HG02885 (cell line): ENCODE results near the gene RECQL.

ENCODE experiments used
- ATAC-seq: cut with Tn5 transposase; IDR thresholded peaks from one replicate; pipeline ENCODE4 v1.9.1; 2021; ENCODE audit warnings: mild to moderate bottlenecking; ENCODE audit not compliant: unreplicated experiment, poor library complexity

The RECQL gene

GRCh38 chr12:21501258-21502163 is at the start of gene RECQL, which contains the start of gene GOLT1B:
TSS of gene RECQL (minus strand) at chr12:21501635. CDS start at chr12:21499570, 2,065 bp downstream.
TSS of gene GOLT1B (plus strand) at chr12:21501789. CDS start at chr12:21501924, 135 bp downstream.
- peak; percentile 98 for ATAC-seq

GRCh38 chr12:21547437-21547836 is 46.0 kb upstream of the RECQL start:
- ATAC-seq = no peak

DNA sequence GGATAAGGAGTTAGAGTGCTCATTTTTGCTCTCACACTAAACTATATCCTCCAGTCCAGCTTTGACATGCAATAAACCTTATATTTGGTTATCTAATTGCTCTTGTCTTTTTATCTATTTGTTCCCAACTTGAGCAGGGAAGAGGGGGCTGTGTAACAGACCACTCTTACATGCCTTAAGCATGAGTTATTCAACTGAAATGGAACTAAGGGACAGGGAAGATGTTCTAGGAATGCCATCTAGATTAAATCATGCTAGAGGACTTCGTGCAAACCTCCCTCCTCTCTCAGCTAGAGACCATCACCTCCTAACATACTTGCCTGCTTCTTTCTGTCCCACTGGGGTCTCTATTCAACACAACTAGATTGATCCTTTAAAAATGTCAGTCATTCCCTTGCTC is 45.3 kb upstream of the RECQL start:
- ATAC-seq = no peak

- ATAC-seq = no peak
Observed at GRCh38 chr12:21545557-21545956, 44.1 kb upstream of the RECQL start.

DNA sequence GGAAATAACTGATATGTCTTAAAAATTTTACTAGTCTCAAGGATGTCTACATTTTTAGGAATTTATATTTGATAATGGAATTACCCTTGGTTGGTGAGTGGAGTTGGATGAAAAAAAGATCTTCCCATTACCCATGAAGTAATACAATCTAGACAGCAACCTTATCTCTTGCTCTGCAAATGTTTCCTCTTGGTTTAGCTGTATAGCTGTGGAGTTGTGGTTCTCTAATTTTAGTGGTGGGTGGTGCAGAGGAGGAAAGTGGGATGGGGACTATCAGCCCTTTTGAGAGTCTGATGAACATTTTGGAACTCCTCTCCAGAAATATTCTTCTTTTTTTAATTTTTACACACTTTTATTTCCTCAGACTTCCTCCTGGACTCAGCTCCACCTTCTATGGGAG is 41.7 kb upstream of the RECQL start:
- no peak for ATAC-seq

DNA sequence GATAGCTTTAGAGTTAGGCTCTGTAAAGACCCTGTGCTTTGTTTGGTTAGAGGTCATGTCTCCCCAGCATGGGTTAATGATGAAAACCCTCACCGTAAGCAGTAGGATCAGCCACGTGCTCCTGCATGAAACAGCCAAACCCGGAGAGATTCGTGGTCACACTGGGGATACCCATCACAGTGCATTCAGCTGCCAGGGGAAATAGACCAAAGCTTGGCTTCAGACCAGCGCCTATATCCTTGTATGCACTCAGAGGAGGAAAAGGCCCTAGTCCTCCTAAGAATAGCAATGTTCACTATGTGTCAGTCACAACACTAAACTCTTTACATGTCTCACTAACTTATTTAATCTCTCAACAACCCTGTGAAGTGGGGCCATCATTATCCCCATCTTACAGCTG is 41.0 kb upstream of the RECQL start:
- ATAC-seq = no peak

DNA sequence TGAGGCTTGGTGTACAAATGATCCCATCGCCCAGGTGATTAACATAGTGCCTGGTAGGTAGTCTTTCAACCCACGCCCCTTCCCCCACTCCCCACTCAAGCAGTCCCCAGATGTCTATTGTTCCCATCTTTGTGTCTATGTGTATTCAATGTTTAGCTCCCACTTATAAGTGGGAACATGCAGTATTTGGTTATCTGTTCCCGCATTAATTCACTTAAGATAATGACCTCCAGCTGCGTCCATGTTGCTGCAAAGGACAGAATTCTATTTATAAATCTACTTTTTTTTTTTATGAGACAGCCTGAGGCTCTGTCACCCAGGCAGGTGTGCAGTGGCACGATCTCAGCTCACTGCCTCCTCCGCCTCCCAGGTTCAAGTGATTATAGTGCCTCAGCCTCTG is 40.3 kb upstream of the RECQL start:
- ATAC-seq = no peak

DNA sequence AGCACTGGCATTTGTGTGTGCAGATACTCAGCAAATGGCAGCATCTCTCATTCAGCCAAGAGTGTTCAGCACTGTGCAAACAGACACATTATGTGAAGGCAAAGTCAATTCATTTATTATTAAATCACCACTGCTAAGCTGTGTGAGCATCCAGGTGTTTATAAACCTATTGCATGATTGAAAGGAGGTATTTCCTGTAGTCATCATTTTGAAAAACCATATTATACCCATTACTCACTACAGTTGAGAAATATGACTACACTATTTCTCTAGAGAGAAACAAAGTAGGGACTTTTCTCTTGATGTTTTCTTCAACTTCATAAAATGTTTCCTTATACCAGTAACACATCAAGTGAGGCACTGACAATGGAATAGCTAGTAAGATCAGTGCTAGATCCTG is 38.4 kb upstream of the RECQL start:
- peak; percentile 51 for ATAC-seq

- no peak for ATAC-seq
Observed at GRCh38 chr12:21538061-21538653, 36.7 kb upstream of the RECQL start.

GRCh38 chr12:21529456-21529855 is 28.0 kb upstream of the RECQL start:
- ATAC-seq = no peak

DNA sequence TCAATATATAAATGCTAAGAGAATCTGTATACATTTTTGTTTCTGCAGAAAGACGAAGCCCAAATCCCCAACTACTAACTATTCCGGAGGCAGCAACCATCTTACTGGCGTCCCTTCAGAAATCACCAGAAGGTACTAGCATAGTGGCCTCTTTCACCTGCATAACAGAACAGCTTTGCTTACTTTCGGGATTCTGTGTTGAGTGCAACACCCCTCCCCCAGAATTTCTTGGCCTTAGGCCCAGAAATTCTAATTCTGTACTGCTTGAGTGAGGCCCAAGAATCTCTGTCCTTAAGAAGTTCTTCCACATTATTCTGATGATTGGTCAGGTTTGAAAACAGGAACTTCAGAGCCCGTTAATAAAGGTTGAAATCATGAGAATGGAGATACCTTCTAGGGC is 27.5 kb upstream of the RECQL start:
- no peak for ATAC-seq

DNA sequence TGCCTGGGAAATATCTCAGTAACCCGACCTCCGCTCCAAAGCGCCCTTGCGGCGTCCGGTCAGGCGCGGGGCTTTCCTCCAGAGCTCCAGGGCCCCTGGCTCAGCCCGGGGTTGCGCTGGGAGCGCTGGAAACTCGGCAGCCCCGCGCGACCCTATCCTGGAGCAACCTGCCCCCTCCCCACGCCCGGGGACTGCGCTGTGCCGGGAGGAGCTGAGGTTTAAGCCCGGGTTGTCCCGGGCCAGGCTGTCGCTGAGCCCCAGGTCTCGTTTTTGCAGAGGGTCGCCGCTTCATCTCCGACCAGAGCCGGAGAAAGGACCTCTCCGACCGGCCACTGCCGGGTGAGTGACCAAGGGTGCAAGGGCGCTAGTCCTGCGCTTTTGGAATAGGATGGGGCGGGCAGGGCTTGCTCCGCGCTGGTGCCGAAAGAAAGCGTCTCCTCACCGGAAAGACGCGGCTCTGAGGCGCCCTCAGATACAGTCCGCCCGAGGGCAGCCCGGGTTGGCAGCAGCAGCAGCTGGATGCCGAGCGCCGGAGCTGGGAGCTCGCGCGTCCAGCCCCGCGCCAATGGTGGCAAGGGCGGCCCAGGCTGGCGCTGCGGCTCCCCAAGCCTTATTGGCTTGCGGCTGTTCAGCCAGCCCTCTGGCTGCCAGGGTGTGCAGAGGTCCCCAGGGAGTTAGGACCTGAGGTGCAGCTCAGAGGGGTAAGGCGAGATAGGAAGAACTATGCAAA is 26.2 kb upstream of the RECQL start:
- ATAC-seq = peak; percentile 92

DNA sequence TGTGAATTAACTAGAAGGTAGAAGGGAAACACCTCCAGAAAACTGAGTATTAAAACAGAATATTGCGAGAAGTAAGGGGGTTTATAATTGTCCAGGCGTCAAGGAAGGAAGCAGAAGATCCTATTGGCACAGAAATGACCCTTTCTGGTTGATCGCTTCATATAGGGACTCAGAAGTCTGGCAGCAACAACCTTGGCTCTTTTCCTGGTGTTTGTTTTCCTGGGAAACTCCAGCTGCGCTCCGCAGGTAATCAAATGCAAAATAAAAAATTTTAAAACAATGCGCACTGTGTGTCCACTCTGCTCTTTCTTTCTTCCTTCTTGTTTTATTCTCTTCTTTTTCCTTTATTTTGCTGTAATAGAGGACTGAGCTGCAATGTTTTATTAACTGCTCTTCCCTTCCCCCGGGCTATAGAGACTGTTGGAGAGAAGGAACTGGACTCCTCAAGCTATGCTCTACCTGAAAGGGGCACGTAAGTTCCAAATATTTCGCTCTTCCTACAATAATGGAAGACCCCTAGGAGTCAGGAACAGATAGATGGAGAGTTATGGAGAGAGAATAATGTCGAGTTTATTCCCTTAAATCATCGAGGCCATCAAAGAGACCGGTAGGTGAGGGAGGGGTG is 25.4 kb upstream of the RECQL start:
- no peak for ATAC-seq

DNA sequence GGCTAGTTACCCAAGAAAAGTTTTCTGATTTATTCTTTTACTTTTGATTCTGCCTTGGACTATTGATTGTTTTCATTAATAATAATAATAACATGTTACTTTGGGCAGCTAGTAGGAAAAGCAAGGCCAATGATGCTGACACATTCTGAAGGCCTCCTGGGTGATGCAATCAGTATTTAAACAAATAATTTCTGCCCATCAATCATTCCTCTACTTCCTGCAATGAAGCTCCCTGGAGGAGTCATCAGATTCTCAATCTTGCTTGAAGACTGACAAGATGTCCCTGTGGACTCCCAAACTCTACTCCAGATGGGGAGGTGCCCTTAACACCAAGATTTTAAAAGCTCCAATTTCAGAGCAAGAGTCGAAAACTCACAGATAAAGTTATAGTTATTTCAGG is 24.6 kb upstream of the RECQL start, which contains the start of gene SPX:
SPX (plus strand) TSS at position 244 of the 400 bp plus-strand sequence. CDS start 177 bp downstream, outside the sequence.
- no peak for ATAC-seq

DNA sequence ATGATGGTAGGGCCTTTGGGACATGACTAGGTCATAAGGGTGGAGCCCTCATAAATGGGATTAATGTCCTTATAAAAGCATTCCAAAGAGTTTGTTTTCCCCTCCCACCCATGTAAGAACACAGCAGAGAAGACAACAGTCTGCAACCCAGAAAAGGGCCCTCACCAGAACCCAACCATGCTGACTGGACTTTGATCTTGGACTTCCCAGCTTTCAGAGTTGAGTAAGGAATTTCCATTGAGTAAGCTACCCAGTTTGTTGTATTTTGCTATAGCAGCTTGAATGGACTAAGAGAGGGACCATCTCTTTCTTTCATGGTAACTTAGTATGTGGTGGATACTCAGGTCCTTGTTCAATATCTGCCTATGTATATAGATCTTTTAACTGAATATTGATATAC is 21.7 kb upstream of the RECQL start:
- no peak for ATAC-seq

DNA sequence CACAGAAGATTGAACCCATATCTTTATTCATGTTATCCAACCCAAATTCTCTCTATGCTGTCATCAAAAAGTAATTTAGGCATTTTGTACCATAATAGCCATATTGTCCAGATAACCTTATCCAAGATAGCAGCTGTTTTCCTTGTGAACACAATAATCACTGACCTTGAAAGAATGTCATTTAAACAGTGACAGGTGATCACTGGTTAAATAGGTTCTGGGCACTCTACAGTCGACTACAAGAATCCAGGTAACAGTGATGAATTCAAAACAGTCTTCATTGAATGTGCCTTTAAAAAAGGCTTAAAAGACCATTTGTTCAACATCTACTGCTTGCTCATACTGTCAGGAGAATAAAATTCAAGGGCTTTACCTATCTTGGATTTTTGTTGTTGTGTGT is 20.1 kb upstream of the RECQL start:
- ATAC-seq = no peak

DNA sequence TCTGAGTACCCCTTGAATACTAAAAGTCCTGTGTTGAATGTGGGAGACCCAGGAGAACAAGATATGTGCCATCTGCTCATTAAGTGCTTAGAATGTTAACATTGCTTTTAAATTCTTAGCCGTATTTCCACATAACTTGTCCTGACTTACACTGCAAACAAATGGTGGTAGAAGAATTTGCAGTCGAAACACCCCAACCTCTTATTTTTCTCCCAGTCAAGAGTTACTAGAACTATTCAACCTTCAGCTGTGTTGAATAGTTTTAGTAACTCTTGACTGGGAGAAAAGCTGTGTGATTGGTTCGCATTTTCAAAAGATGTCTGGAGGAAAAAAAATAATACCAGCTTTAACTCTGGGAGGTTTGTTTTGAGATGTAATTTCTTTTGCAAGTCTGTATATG is 17.0 kb upstream of the RECQL start:
- ATAC-seq = no peak

DNA sequence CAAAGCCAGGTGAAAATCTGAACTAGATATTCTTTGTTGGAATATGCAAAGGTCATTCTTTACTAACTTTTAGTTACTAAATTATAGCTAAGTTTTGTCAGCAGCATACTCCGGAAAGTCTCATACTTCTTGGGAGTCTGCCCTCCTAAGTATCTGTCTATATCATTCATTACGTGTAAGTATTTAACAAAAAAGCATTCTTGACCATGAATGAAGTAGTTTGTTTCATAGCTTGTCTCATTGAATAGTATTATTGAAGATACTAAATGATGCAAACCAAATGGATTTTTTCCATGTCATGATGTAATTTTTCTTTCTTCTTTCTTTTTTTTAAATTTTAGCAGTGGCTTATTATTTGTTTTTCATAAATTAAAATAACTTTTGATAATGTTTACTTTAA is 14.8 kb upstream of the RECQL start:
- no peak for ATAC-seq

DNA sequence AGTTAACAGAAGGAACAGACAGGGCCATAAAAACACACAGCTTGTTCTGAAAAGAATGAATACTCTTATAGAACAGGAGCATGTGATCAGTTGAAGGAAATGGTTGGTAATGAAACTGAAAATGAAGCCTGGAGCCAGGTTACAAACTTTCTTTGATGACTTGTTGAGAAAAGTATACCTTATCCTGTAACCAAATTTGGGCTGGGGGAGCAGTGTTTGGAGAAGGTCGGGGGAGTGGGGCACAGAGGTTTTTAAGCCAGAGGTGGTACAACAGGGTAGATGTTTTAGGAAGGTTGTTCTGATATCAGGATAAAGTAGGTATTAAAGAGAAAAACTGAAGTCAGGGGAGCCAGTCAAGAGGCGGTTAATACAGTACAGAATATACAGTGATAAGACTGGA is 8.3 kb upstream of the RECQL start:
- peak; percentile 96 for ATAC-seq

DNA sequence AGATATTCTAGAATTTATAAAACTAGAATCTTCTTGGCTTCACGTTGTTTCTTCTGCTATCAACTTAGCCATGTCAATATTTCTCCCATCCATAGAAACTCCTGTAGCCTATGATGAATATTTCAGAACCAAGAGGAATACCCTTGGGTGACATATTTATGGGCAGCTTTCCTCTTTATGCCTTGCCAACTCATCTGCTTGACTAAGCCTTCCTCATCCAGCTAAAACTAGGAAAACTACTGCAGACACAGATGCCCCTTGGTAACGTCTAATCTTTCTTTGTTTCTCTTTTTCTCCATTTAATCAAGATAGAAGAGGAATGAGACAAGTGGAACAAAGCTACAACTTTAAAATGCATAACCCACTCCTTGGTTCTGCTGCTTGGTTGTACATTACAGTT is 6.4 kb upstream of the RECQL start:
- no peak for ATAC-seq

GRCh38 chr12:21505888-21506287 is 4.5 kb upstream of the RECQL start:
- ATAC-seq = no peak
